Measurements from ENCODE around the gene CLEC2L. TPM values are rescaled to one million over a fixed set of nuclear protein-coding genes. Genes with fewer than 3 reads are reported as not detected.

CLEC2L gene
- polyA plus RNA-seq, 1 experiment: not detected

GRCh38 chr7:139492293-139492692 lies 31.2 kb upstream of the CLEC2L start:
- Histone ChIP-seq H3K9me3 (ENCODE audit: control insufficient read depth, insufficient read depth, low read length) (peaks cover 12% of the 10 kb centered on the region; the same call in 1 of the 2 replicates), H3K27ac (ENCODE audit: low read depth, low read length) (no peak overlapping the region), H3K4me3 (ENCODE audit: low read depth, low read length) (no peak overlapping the region), H3K27me3 (ENCODE audit: control insufficient read depth, insufficient read depth, low read length) (peaks cover 42% of the 10 kb centered on the region)
- ChIA-PET CTCF (no interaction called here), POLR2A (interaction anchor here (0.7 kb wide), 1 partner anchor 448 kb away, joined by 3 read pairs; no protein-coding TSS in a partner anchor)
- no peak for TF ChIP-seq CTCF (IDR thresholded peaks at IDR 0.05; ENCODE audit: low read depth, low read length)
- no peak for DNase-seq (ENCODE audit: low read depth, low spot score)

- TF ChIP-seq CTCF (IDR thresholded peaks at IDR 0.05; ENCODE audit: low read depth, low read length): no peak
- ChIA-PET POLR2A (no interaction called here), CTCF (no interaction called here)
- Histone ChIP-seq H3K27me3 (ENCODE audit: control insufficient read depth, insufficient read depth, low read length) (peaks cover 35% of the 10 kb centered on the region), H3K27ac (ENCODE audit: low read depth, low read length) (no peak overlapping the region), H3K4me3 (ENCODE audit: low read depth, low read length) (no peak overlapping the region), H3K9me3 (ENCODE audit: control insufficient read depth, insufficient read depth, low read length) (peaks cover 12% of the 10 kb centered on the region; the same call in 1 of the 2 replicates)
- no peak for DNase-seq (ENCODE audit: low read depth, low spot score)
Observed at GRCh38 chr7:139494835-139495579, 28.5 kb upstream of the CLEC2L start.

GRCh38 chr7:139495580-139496125 lies 27.8 kb upstream of the CLEC2L start:
- DNase-seq (ENCODE audit: low read depth, low spot score): no peak
- Histone ChIP-seq H3K4me3 (ENCODE audit: low read depth, low read length) (no peak overlapping the region), H3K9me3 (ENCODE audit: control insufficient read depth, insufficient read depth, low read length) (peaks cover 12% of the 10 kb centered on the region; the same call in 1 of the 2 replicates), H3K27me3 (ENCODE audit: control insufficient read depth, insufficient read depth, low read length) (peaks cover 33% of the 10 kb centered on the region), H3K27ac (ENCODE audit: low read depth, low read length) (no peak overlapping the region)
- ChIA-PET POLR2A (no interaction called here), CTCF (no interaction called here)
- no peak for TF ChIP-seq CTCF (IDR thresholded peaks at IDR 0.05; ENCODE audit: low read depth, low read length)

GRCh38 chr7:139496528-139496927 lies 27.0 kb upstream of the CLEC2L start:
- ChIA-PET POLR2A (no interaction called here), CTCF (no interaction called here)
- DNase-seq (ENCODE audit: low read depth, low spot score): no peak
- peaks cover 28% of the 10 kb centered on the region for H3K27me3 ChIP-seq (ENCODE audit: control insufficient read depth, insufficient read depth, low read length)
- no peak for TF ChIP-seq CTCF (IDR thresholded peaks at IDR 0.05; ENCODE audit: low read depth, low read length)
- peaks cover 12% of the 10 kb centered on the region; the same call in 1 of the 2 replicates for H3K9me3 ChIP-seq (ENCODE audit: control insufficient read depth, insufficient read depth, low read length)
- no peak overlapping the region for H3K27ac ChIP-seq (ENCODE audit: low read depth, low read length)
- H3K4me3 ChIP-seq (ENCODE audit: low read depth, low read length): no peak overlapping the region

GRCh38 chr7:139500770-139501138 lies 22.7 kb upstream of the CLEC2L start:
- no peak overlapping the region for H3K27ac ChIP-seq (ENCODE audit: low read depth, low read length)
- no peaks in the 10 kb centered on the region for H3K9me3 ChIP-seq (ENCODE audit: control insufficient read depth, insufficient read depth, low read length)
- POLR2A ChIA-PET: no interaction called here
- no peak for TF ChIP-seq CTCF (IDR thresholded peaks at IDR 0.05; ENCODE audit: low read depth, low read length)
- CTCF ChIA-PET: interaction anchor here (0.7 to 3.9 kb wide), 11 partner anchors 8 to 504 kb away, joined by 3 to 32 read pairs (median 4); no protein-coding TSS in a partner anchor
- H3K4me3 ChIP-seq (ENCODE audit: low read depth, low read length): no peak overlapping the region
- peaks cover 12% of the 10 kb centered on the region for H3K27me3 ChIP-seq (ENCODE audit: control insufficient read depth, insufficient read depth, low read length)
- DNase-seq (ENCODE audit: low read depth, low spot score): no peak
